IPS-20b (cell line): ENCODE measurements around the gene MMAB.
"Not testable (repeated sequence)": the region's sequence is repeated elsewhere in the genome, so short reads cannot be mapped to it uniquely, and the experiment has no call there.

Experiments used
- H3K27ac ChIP-seq: one replicate; pipeline ENCODE4 v1.5.1; 2013; ENCODE audit warnings: low read length
- H3K27me3 ChIP-seq: 2 replicates; pipeline ENCODE4 v1.6.1; 2013; ENCODE audit warnings: mild to moderate bottlenecking, low read length, inconsistent platforms; ENCODE audit not compliant: insufficient read depth
- H3K36me3 ChIP-seq: 2 replicates; pipeline ENCODE4 v1.6.1; 2013; ENCODE audit warnings: low read depth, mild to moderate bottlenecking, inconsistent platforms, low read length, moderate library complexity; ENCODE audit not compliant: insufficient read depth
- H3K4me1 ChIP-seq: 2 replicates; pipeline ENCODE4 v1.6.1; 2013; ENCODE audit warnings: mild to moderate bottlenecking, control low read depth, inconsistent platforms, low read length, moderate library complexity; ENCODE audit not compliant: insufficient read depth
- H3K4me3 ChIP-seq: 2 replicates; pipeline ENCODE4 v1.5.1; 2013; ENCODE audit warnings: mild to moderate bottlenecking, low read length, inconsistent platforms
- H3K9ac ChIP-seq: 2 replicates; pipeline ENCODE4 v1.6.1; 2013; ENCODE audit warnings: low read depth, mild to moderate bottlenecking, inconsistent platforms, low read length, moderate library complexity
- H3K9me3 ChIP-seq: 2 replicates; pipeline ENCODE4 v1.6.1; 2013; ENCODE audit warnings: mild to moderate bottlenecking, low read depth, low read length, inconsistent platforms; ENCODE audit not compliant: insufficient read depth

MMAB gene

DNA sequence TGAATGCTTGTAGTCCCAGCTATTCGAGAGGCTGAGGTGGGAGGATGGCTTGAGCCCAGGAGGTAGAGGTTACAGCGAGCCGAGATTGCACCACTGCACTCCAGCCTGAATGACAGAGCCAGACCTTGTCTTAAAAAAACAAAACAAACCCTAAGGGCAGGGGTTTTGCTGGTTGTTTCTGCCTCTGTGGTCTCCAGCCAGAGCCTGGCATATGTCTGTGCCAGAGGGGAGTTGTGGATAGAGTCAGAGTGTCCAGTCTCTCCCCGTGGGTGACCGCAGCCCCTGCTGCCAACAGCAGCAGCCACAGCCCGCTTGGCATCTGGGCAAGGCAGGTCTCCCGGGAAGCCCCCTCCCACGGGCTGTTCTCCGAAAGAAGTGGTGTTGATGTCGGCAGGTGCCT, 37.9 kb upstream of the MMAB start:
- no peak overlapping the region for H3K9ac ChIP-seq

DNA sequence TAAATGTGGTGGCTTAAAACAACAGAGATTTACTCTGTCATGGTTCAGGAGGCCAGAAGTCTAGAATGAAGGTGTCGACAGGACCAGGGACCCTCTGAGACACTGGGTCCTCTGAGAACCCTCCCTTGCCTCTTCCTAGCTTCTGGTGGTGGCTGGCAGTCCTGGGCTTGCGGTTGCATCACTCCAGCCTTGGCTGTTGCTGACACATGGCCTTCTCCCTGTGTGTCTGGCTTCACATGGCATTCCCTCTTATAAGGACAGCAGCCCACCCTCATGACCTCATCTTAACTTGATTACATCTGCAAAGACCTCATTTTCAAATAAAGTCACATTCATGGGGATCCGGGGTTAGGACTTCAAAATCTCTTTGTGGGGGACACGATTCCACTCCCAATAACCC, 37.2 kb upstream of the MMAB start:
- no peaks in the 10 kb centered on the region for H3K9me3 ChIP-seq
- H3K27me3 ChIP-seq = no peaks in the 10 kb centered on the region
- H3K27ac ChIP-seq = no peak overlapping the region
- H3K4me3 ChIP-seq = no peak overlapping the region
- H3K36me3 ChIP-seq = no peaks in the 10 kb centered on the region
- no peaks in the 10 kb centered on the region for H3K4me1 ChIP-seq
- no peak overlapping the region for H3K9ac ChIP-seq

More for the DNA sequence above, 37.9 kb upstream of the MMAB start:
- Histone ChIP-seq H3K27me3 (peaks cover 2% of the 10 kb centered on the region; the same call in 1 of the 2 replicates), H3K27ac (no peak overlapping the region), H3K9me3 (no peaks in the 10 kb centered on the region), H3K36me3 (no peaks in the 10 kb centered on the region), H3K4me3 (no peak overlapping the region), H3K4me1 (no peaks in the 10 kb centered on the region)

GRCh38 chr12:109609342-109609741, 36.0 kb upstream of the MMAB start:
- H3K9ac ChIP-seq = no peak overlapping the region
- H3K4me1 ChIP-seq = no peaks in the 10 kb centered on the region

GRCh38 chr12:109608793-109609192, 35.5 kb upstream of the MMAB start:
- Histone ChIP-seq H3K36me3 (no peaks in the 10 kb centered on the region), H3K9ac (no peak overlapping the region), H3K27ac (no peak overlapping the region), H3K4me3 (no peak overlapping the region), H3K27me3 (no peaks in the 10 kb centered on the region), H3K4me1 (no peaks in the 10 kb centered on the region), H3K9me3 (no peaks in the 10 kb centered on the region)

More at GRCh38 chr12:109609342-109609741, 36.0 kb upstream of the MMAB start:
- H3K36me3 ChIP-seq = no peaks in the 10 kb centered on the region
- no peaks in the 10 kb centered on the region for H3K27me3 ChIP-seq
- H3K4me3 ChIP-seq = no peak overlapping the region
- no peaks in the 10 kb centered on the region for H3K9me3 ChIP-seq
- H3K27ac ChIP-seq = no peak overlapping the region

DNA sequence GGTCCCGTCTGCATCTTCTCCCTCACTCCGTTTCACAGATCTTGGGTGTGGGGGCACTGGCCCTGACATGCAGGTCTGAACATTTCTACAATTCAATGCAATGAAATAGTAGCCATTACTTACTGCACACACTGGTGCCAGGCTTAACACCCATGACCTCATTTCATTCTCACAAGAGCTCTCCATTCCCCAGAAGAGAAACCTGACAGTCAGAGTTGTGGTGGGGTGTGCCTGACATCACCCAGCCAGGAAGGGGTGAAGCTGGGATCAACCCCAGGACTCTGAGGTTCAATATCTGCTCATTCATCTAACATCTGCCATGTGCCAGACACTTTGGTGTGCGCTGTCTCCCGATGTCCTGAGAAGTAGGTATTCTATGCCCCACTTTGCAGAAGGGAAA, 35.0 kb upstream of the MMAB start:
- H3K9ac ChIP-seq = no peak overlapping the region
- H3K36me3 ChIP-seq = no peaks in the 10 kb centered on the region
- no peaks in the 10 kb centered on the region for H3K4me1 ChIP-seq
- no peaks in the 10 kb centered on the region for H3K27me3 ChIP-seq
- no peaks in the 10 kb centered on the region for H3K9me3 ChIP-seq
- no peak overlapping the region for H3K27ac ChIP-seq
- no peak overlapping the region for H3K4me3 ChIP-seq

DNA sequence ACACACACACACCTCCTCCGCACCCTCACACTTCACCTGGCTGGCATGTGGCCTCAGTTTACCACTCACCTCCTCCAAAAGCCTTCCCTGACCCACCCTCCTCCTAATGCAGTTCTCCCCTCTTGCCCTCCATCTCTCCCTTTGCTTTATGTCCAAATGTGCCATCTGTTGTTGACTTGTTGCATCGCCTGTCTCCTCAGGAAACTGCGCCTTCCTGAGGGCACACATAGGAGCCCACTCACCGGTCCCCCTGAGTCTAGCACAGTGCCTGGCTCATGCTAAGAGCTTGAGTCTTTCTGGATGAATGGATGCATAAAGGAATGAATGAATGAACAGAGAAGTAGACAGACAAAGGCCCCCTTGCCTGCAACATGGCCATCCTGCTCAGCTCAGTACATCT, 34.3 kb upstream of the MMAB start:
- H3K9me3 ChIP-seq = no peaks in the 10 kb centered on the region
- no peak overlapping the region for H3K4me3 ChIP-seq
- no peaks in the 10 kb centered on the region for H3K27me3 ChIP-seq
- no peaks in the 10 kb centered on the region for H3K36me3 ChIP-seq
- H3K9ac ChIP-seq = no peak overlapping the region
- no peak overlapping the region for H3K27ac ChIP-seq
- H3K4me1 ChIP-seq = no peaks in the 10 kb centered on the region

- no peak overlapping the region for H3K9ac ChIP-seq
- H3K9me3 ChIP-seq = no peaks in the 10 kb centered on the region
- no peaks in the 10 kb centered on the region for H3K4me1 ChIP-seq
- H3K27me3 ChIP-seq = no peaks in the 10 kb centered on the region
- no peak overlapping the region for H3K4me3 ChIP-seq
- no peak overlapping the region for H3K27ac ChIP-seq
- no peaks in the 10 kb centered on the region for H3K36me3 ChIP-seq
These were observed 33.2 kb upstream of the MMAB start for GRCh38 chr12:109606320-109607028.

GRCh38 chr12:109605599-109606228, 32.4 kb upstream of the MMAB start:
- Histone ChIP-seq H3K4me1 (no peaks in the 10 kb centered on the region), H3K27me3 (no peaks in the 10 kb centered on the region), H3K9ac (no peak overlapping the region), H3K36me3 (no peaks in the 10 kb centered on the region), H3K4me3 (no peak overlapping the region), H3K27ac (no peak overlapping the region), H3K9me3 (no peaks in the 10 kb centered on the region)

DNA sequence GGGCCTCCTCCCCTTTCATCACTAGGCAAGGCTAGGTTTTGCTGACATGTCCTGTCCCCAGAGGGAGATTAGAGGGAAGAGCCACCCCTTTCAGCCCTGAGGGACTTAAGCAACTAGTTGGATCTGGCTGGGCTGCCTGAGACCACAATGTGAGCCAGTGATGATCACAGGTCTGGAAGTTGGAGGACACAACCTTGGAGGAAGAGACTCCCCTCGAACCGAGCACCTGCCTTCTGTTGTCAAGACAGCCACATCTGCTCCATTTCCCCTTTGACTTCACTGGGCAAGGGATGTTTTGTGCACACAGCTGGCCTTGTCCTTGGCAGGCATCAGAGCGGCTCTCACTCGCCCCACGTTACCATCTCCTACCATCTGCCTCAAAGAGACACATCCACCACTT, 31.7 kb upstream of the MMAB start:
- no peak overlapping the region for H3K27ac ChIP-seq
- no peaks in the 10 kb centered on the region for H3K4me1 ChIP-seq
- H3K9me3 ChIP-seq = no peaks in the 10 kb centered on the region
- H3K36me3 ChIP-seq = no peaks in the 10 kb centered on the region
- no peak overlapping the region for H3K4me3 ChIP-seq
- no peaks in the 10 kb centered on the region for H3K27me3 ChIP-seq
- H3K9ac ChIP-seq = no peak overlapping the region

DNA sequence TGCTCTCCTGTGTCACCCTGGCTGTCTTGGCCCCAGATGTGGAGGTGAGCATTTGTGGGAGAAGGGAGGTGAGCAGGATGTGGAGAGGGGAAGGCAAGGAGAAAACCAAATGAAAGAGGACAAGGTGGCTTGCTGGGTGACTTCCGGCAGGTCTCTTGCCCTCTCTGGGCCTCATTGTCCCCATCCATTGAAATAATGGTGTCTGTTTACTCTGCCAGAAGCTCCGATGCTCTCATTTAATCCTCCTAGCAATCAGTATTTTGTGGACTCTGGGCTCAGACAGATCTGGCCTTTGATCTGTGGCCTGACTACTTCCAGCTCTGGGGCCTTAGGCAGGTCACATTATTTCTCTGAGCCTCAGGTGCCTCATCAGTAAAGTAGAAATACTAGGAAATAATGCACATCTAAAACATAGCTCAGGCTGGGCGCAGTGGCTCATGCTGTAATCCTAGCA, 30.9 kb upstream of the MMAB start:
- H3K9ac ChIP-seq = no peak overlapping the region
- H3K36me3 ChIP-seq = no peaks in the 10 kb centered on the region
- no peak overlapping the region for H3K27ac ChIP-seq
- H3K27me3 ChIP-seq = no peaks in the 10 kb centered on the region
- no peaks in the 10 kb centered on the region for H3K4me1 ChIP-seq
- no peaks in the 10 kb centered on the region for H3K9me3 ChIP-seq
- H3K4me3 ChIP-seq = no peak overlapping the region

GRCh38 chr12:109602132-109602531, 28.8 kb upstream of the MMAB start:
- not testable (repeated sequence) for H3K9ac ChIP-seq, H3K4me1 ChIP-seq, H3K4me3 ChIP-seq, H3K27me3 ChIP-seq, H3K27ac ChIP-seq, H3K36me3 ChIP-seq, H3K9me3 ChIP-seq

DNA sequence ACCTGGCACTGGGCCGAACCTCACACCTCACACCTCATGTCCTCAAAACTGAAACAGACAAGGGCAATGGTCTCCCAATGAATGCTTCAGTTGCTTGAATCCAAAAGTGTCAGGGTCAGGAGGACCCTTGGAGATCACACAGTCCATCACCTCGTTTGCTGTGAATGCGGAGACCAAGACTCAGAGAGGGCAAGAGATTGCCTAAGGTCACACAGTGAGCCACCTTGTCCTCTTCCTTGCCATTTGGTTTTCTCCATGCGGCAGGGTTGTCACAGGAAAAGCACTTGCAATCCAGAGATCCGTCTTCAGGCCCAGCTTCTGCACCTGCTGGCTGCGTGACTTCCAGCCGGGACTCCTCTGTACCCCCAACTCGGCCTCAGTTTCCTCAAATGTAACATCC, 28.3 kb upstream of the MMAB start:
- Histone ChIP-seq H3K27me3 (no peaks in the 10 kb centered on the region), H3K36me3 (no peaks in the 10 kb centered on the region), H3K4me3 (no peak overlapping the region), H3K9me3 (no peaks in the 10 kb centered on the region), H3K27ac (no peak overlapping the region), H3K4me1 (no peaks in the 10 kb centered on the region; the same call in 1 of the 2 replicates), H3K9ac (no peak overlapping the region)
